Measurements from ENCODE around the gene GPR37L1. TPM values are rescaled to one million over a fixed set of nuclear protein-coding genes. Genes with fewer than 3 reads are reported as not detected.

Gene GPR37L1
- total RNA-seq, 2 experiments from 2014 or later: not detected

- no peaks in the 10 kb centered on the region for H3K4me1 Mint-ChIP-seq (ENCODE audit: low read depth)
- ChIA-PET CTCF (no interaction called here), POLR2A (no interaction called here)
- no peak overlapping the region for H3K27ac ChIP-seq (ENCODE audit: low read depth in 1 of 2, low read length in 2 of 2)
- no peaks in the 10 kb centered on the region for H3K27me3 Mint-ChIP-seq
- no peak overlapping the region for H3K4me3 Mint-ChIP-seq
- no peak for TF ChIP-seq CTCF (IDR thresholded peaks at IDR 0.05)
- H3K36me3 Mint-ChIP-seq (ENCODE audit: low read depth): no peaks in the 10 kb centered on the region
- no peaks in the 10 kb centered on the region for H3K4me1 ChIP-seq (ENCODE audit: insufficient read depth, low read length)
- no peaks in the 10 kb centered on the region for H3K9me3 ChIP-seq (ENCODE audit: control insufficient read depth in 1 of 2, insufficient read depth in 1 of 2, low read length in 2 of 2)
- H3K27ac Mint-ChIP-seq: no peak overlapping the region
- DNase-seq (no peak), ATAC-seq (ENCODE audit: poor library complexity) (no peak)
- intact Hi-C loops (cut with DNase I, micrococcal nuclease): no loop called here
- H3K36me3 ChIP-seq (ENCODE audit: insufficient read depth, low read length): no peaks in the 10 kb centered on the region
- no peak overlapping the region for H3K4me3 ChIP-seq (ENCODE audit: low read length)
- no peaks in the 10 kb centered on the region for H3K9me3 Mint-ChIP-seq
- H3K27me3 ChIP-seq (ENCODE audit: control insufficient read depth in 1 of 2, insufficient read depth in 2 of 2, low read length in 2 of 2): no peaks in the 10 kb centered on the region
Measured at GRCh38 chr1:202112859-202113689, 9.6 kb upstream of the GPR37L1 start.

GRCh38 chr1:202113690-202114300 lies 8.9 kb upstream of the GPR37L1 start:
- H3K4me1 ChIP-seq (ENCODE audit: insufficient read depth, low read length): no peaks in the 10 kb centered on the region
- H3K27me3 ChIP-seq (ENCODE audit: control insufficient read depth in 1 of 2, insufficient read depth in 2 of 2, low read length in 2 of 2): no peaks in the 10 kb centered on the region
- ChIA-PET CTCF (no interaction called here), POLR2A (no interaction called here)
- TF ChIP-seq CTCF (IDR thresholded peaks at IDR 0.05): no peak
- Mint-ChIP-seq H3K4me1 (ENCODE audit: low read depth) (no peaks in the 10 kb centered on the region), H3K4me3 (no peak overlapping the region), H3K27me3 (no peaks in the 10 kb centered on the region), H3K36me3 (ENCODE audit: low read depth) (no peaks in the 10 kb centered on the region), H3K27ac (no peak overlapping the region), H3K9me3 (no peaks in the 10 kb centered on the region)
- intact Hi-C loops (cut with DNase I, micrococcal nuclease): no loop called here
- H3K36me3 ChIP-seq (ENCODE audit: insufficient read depth, low read length): no peaks in the 10 kb centered on the region
- ATAC-seq (ENCODE audit: poor library complexity): no peak
- no peak overlapping the region for H3K27ac ChIP-seq (ENCODE audit: low read depth in 1 of 2, low read length in 2 of 2)
- no peaks in the 10 kb centered on the region for H3K9me3 ChIP-seq (ENCODE audit: control insufficient read depth in 1 of 2, insufficient read depth in 1 of 2, low read length in 2 of 2)
- no peak overlapping the region for H3K4me3 ChIP-seq (ENCODE audit: low read length)
- DNase-seq: no peak

- Mint-ChIP-seq H3K4me3 (no peak overlapping the region), H3K4me1 (ENCODE audit: low read depth) (no peaks in the 10 kb centered on the region), H3K36me3 (ENCODE audit: low read depth) (no peaks in the 10 kb centered on the region), H3K27me3 (peaks cover 2% of the 10 kb centered on the region), H3K27ac (no peak overlapping the region), H3K9me3 (no peaks in the 10 kb centered on the region)
- Histone ChIP-seq H3K4me1 (ENCODE audit: insufficient read depth, low read length) (no peaks in the 10 kb centered on the region), H3K9me3 (ENCODE audit: control insufficient read depth in 1 of 2, insufficient read depth in 1 of 2, low read length in 2 of 2) (no peaks in the 10 kb centered on the region), H3K4me3 (ENCODE audit: low read length) (no peak overlapping the region), H3K36me3 (ENCODE audit: insufficient read depth, low read length) (no peaks in the 10 kb centered on the region), H3K27me3 (ENCODE audit: control insufficient read depth in 1 of 2, insufficient read depth in 2 of 2, low read length in 2 of 2) (no peaks in the 10 kb centered on the region), H3K27ac (ENCODE audit: low read depth in 1 of 2, low read length in 2 of 2) (no peak overlapping the region)
- DNase-seq: no peak
- ATAC-seq (ENCODE audit: poor library complexity): no peak
- ChIA-PET POLR2A (interaction anchor here (0.7 kb wide), 1 partner anchor 189 kb away, joined by 3 read pairs; no protein-coding TSS in a partner anchor), CTCF (no interaction called here)
- no peak for TF ChIP-seq CTCF (IDR thresholded peaks at IDR 0.05)
- intact Hi-C loops (cut with DNase I, micrococcal nuclease): no loop called here
Measured at GRCh38 chr1:202116287-202116686, 6.4 kb upstream of the GPR37L1 start.
